GM21515 (cell line): ENCODE data around the gene KRTAP1-1.
"Not testable (repeated sequence)": the region's sequence is repeated elsewhere in the genome, so short reads cannot be mapped to it uniquely, and the experiment has no call there.

ENCODE experiments used
- ATAC-seq: cut with Tn5 transposase; IDR thresholded peaks from one replicate; pipeline ENCODE4 v1.9.1; 2021; ENCODE audit not compliant: unreplicated experiment

Gene KRTAP1-1, protein sequence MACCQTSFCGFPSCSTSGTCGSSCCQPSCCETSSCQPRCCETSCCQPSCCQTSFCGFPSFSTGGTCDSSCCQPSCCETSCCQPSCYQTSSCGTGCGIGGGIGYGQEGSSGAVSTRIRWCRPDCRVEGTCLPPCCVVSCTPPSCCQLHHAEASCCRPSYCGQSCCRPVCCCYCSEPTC

GRCh38 chr17:41040783-41041571, at the start of gene KRTAP1-1:
KRTAP1-1 (minus strand) TSS chr17:41041450; CDS start chr17:41041397, 53 bp downstream.
- not testable (repeated sequence) for ATAC-seq

DNA sequence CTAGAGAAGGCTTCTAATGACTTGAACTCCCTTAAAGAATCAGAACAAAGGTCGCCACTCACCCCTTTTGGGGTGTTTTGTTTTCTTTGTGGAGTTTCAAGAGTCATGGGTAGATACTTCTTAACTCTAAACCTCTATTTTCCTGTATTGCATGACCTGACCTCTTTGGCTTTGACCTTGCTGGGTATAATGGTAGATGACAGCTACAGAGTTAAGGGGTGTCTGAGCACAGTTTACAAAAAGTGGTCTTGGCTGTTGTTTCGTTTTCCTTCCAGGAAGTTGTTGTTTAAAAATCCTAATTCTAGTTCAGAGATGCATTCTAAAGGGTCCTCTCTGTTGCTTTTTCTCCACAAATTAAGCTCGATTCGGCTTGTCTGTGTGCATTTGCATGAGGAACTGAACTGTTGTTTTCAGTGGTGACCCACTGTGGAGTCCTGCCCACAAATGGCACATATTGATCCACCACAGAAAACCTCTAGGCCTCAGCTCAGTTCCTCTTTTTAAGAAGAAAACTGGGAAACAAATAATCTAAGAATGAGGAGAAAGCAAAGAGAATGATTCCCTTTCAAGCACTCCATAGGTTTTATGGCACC, 47.6 kb upstream of the KRTAP1-1 start:
- not testable (repeated sequence) for ATAC-seq

DNA sequence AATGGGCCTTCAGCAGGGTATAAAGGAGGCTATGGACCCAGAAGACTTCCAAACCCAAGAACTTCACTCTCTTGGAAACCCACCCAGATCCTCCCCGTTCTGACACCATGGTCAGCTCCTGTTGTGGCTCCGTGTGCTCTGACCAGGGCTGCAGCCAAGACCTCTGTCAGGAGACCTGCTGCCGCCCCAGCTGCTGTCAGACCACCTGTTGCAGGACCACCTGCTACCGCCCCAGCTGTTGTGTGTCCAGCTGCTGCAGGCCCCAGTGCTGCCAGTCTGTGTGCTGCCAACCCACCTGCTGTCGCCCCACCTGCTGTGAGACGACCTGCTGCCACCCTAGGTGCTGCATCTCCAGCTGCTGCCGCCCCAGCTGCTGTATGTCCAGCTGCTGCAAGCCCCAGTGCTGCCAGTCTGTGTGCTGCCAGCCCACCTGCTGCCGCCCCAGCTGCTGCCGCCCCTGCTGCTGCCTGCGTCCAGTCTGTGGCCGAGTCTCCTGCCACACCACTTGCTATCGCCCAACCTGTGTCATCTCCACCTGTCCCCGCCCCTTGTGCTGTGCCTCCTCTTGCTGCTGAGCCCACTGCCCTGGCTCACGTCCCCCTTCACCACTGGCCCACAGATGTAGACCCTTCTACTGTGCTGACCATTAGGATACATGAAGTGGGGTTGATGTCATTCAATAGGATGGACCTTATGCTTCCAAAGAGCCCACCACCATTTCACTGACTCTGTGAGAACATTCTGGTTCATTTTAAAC, 43.0 kb upstream of the KRTAP1-1 start, which contains the start of gene KRTAP4-7:
Gene KRTAP4-7, plus strand, starts transcription at position 51 of the 757 bp plus-strand sequence. Its CDS starts 57 bp downstream, at position 108.
- not testable (repeated sequence) for ATAC-seq

DNA sequence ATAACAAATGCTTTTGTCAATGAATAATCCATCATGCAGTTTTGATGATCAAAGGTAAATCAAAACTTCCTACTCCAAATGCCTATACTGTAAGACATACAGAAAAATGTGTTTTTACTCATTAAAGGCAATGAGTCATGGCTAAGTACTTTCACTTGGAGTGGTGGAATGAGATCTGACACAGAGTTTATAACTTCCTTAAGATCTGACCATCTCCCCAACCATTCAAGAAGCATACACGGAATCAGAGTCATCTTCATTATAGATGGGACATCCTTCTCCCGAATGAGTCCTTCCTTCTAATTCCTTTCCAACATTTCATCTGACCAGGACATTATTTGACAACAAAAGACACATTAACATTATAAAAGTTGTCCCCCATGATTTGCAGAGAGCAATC, 42.2 kb upstream of the KRTAP1-1 start:
- ATAC-seq = not testable (repeated sequence)

- no peak for ATAC-seq
Measured at GRCh38 chr17:41082626-41083025, 41.4 kb upstream of the KRTAP1-1 start.

GRCh38 chr17:41076788-41077187, 35.5 kb upstream of the KRTAP1-1 start:
- ATAC-seq = no peak

GRCh38 chr17:41073676-41074075, 32.4 kb upstream of the KRTAP1-1 start:
- no peak for ATAC-seq

GRCh38 chr17:41071606-41072360, 30.5 kb upstream of the KRTAP1-1 start:
- ATAC-seq = no peak

DNA sequence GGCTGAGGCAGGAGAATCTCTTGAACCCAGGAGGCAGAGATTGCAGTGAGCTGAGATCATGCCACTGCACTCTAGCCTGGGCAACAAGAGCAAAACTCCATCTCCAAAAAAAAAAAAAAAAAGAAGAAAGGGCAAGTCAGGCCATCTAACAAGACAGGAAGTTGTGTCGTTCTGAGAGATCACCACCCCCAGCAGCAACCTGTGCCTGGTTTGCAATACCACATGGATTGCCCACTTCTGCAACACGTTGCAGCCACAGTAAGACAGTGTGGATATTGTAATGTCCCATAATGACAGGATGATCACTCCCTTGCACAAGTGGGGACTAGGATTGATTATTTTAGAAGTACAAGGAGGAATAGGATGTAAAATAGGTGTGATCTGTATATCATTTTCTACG, 27.8 kb upstream of the KRTAP1-1 start:
- no peak for ATAC-seq

- no peak for ATAC-seq
Measured at GRCh38 chr17:41067281-41067680, 26.0 kb upstream of the KRTAP1-1 start.

DNA sequence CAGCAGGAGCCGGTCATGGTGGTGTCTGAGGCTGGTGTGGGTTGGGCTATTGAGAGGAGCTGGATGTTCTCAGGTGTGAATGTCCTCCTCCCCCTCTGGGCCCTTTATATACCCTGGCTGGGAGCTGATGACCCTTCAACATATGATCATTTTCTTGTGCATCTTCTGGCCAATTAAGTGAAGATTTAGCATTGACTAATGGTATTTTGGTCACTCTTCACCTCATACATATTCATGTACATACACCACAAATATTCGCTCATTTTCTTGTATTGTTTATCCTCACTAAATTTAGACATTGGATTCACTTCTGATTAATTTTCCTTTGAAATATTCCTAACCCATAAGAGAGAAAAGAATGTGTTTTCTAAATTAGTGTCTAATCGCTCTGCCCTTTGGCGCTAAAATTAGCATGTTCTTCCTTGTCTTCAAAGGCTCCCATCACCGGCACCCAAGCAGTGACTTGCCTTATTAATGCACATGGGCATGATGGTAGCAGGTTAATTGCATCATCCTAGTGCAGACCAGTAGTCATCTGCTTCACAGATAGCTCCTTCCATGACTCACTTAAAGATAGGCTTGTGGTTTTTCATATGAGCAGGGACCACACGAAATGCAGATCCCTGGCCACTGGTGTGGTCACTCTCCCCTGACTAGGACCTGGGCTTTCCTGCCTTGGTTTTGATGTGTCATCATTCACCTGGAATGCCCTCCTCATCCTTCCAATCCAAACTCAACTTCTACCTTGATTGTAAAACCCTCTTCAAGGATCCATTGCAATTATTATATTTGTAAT, 24.8 kb upstream of the KRTAP1-1 start, which contains the start of gene KRTAP2-4:
Gene KRTAP2-4, minus strand, starts transcription at position 51 of the 796 bp plus-strand sequence. Its CDS starts 34 bp downstream, at position 17.
- ATAC-seq = no peak

- ATAC-seq = not testable (repeated sequence)
Measured at GRCh38 chr17:41065016-41065689, 23.9 kb upstream of the KRTAP1-1 start.

- ATAC-seq = no peak
Measured at GRCh38 chr17:41064301-41064700, 23.1 kb upstream of the KRTAP1-1 start.

GRCh38 chr17:41063449-41063848, 22.2 kb upstream of the KRTAP1-1 start:
- no peak for ATAC-seq

DNA sequence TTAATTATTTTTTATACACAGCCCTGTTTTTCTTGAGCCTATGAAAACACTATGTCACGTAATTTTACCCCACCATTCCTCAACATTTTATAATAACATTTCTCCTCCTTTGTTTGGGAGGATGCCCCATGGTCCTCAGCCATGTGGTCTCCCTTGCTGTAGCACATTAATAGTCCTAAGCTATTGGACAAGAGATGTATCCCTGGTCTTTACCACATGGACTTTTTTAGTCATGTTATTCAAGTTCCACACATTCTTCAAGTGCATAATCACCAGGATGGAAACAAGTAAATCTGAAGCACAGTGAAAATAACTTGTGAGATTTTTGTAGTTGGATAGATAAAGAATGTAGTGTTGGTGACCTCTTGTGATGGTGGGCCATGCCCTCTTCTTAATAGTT, 20.7 kb upstream of the KRTAP1-1 start:
- ATAC-seq = no peak

DNA sequence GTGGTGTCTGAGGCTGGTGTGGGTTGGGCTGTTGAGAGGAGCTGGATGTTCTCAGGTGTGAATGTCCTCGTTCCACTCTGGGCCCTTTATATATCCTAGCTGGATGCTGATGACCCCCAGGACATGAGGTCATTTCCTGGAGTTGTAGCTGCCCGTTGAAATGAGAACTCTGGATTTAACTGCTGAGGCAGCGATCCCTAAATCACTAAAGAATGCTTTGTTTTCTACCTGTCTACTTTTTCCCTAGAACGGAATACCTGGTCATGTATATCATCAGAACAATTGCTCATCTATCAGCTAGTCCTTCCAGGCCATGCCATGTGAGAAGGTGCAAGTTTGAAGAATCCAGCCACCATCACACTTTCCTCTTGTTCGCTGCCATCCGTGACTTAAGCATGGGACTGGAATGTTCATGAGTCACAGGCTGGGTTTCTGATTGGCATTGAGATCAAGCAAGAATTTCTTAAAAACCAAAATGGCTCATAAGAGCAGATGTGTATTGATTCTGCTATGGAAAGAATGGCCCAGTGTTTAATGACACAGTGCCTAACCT, 18.9 kb upstream of the KRTAP1-1 start, which contains the start of gene KRTAP2-3:
Gene KRTAP2-3, minus strand, starts transcription at position 63 of the 553 bp plus-strand sequence. CDS start 64 bp downstream, outside the sequence.
- no peak for ATAC-seq

GRCh38 chr17:41059276-41060051, 18.2 kb upstream of the KRTAP1-1 start:
- not testable (repeated sequence) for ATAC-seq

- ATAC-seq = no peak
Measured at GRCh38 chr17:41058741-41059140, 17.5 kb upstream of the KRTAP1-1 start.
